ENCODE results near the gene PAIP2.
A peak's percentile ranks its signal among the peaks of the same experiment; 100 is the strongest.
"Not testable (repeated sequence)": the region's sequence is repeated elsewhere in the genome, so short reads cannot be mapped to it uniquely, and the experiment has no call there.

Gene PAIP2
- 18.9 to 65.1 (median 38.7) reads per million in 17 experiments for total RNA-seq

GRCh38 chr5:139341689-139342422 is at the start of gene PAIP2:
TSS of gene PAIP2 (plus strand) at chr5:139341854. CDS start at chr5:139363785, 21,931 bp downstream.
- DNase-seq: peak; percentile 97 to 98 (median 98)

- no peak for DNase-seq
These were observed 48.5 kb upstream of the PAIP2 start for GRCh38 chr5:139293202-139293506.

GRCh38 chr5:139293507-139294373 is 47.9 kb upstream of the PAIP2 start, which contains the start of gene MATR3:
TSS of gene MATR3 (plus strand) at chr5:139293740. CDS start at chr5:139307416, 13,676 bp downstream.
- DNase-seq: peak; percentile 97 to 98 (median 98)

- DNase-seq: peak; percentile 75 to 87 (median 83)
These were observed 47.1 kb upstream of the PAIP2 start for GRCh38 chr5:139294374-139295165.

GRCh38 chr5:139295346-139296057 is 46.2 kb upstream of the PAIP2 start:
- peak in 2 of 4 experiments; percentile 11 for DNase-seq

- no peak for DNase-seq
These were observed 45.5 kb upstream of the PAIP2 start for GRCh38 chr5:139296198-139296597.

- no peak for DNase-seq
These were observed 44.8 kb upstream of the PAIP2 start for GRCh38 chr5:139296862-139297326.

- DNase-seq: no peak
These were observed 44.1 kb upstream of the PAIP2 start for GRCh38 chr5:139297439-139298133.

GRCh38 chr5:139298242-139298641 is 43.4 kb upstream of the PAIP2 start:
- DNase-seq: no peak

- DNase-seq: no peak
These were observed 42.2 kb upstream of the PAIP2 start for GRCh38 chr5:139299486-139299885.

- no peak for DNase-seq
These were observed 39.7 kb upstream of the PAIP2 start for GRCh38 chr5:139301808-139302499.

GRCh38 chr5:139304391-139305324 is 37.0 kb upstream of the PAIP2 start:
- peak in 1 of 4 experiments; percentile 23 for DNase-seq

GRCh38 chr5:139306197-139306596 is 35.5 kb upstream of the PAIP2 start:
- no peak for DNase-seq

GRCh38 chr5:139306628-139307379 is 34.9 kb upstream of the PAIP2 start:
- no peak for DNase-seq

GRCh38 chr5:139308797-139309196 is 32.9 kb upstream of the PAIP2 start:
- DNase-seq: no peak

- not testable (repeated sequence) for DNase-seq
These were observed 30.9 kb upstream of the PAIP2 start for GRCh38 chr5:139310715-139311186.

GRCh38 chr5:139312075-139312474 is 29.6 kb upstream of the PAIP2 start:
- no peak for DNase-seq

GRCh38 chr5:139314276-139314675 is 27.4 kb upstream of the PAIP2 start:
- DNase-seq: no peak

All from suppressor macrophage (primary cell).